ENCODE data around the gene YJU2.
A peak's percentile ranks its signal among the peaks of the same experiment; 100 is the strongest.
"Not testable (repeated sequence)": the region's sequence is repeated elsewhere in the genome, so short reads cannot be mapped to it uniquely, and the experiment has no call there.

Gene YJU2

GRCh38 chr19:4227771-4228170 lies 19.1 kb upstream of the YJU2 start:
- no peak for DNase-seq
- intact Hi-C loops (cut with DNase I), result no loop called here

- intact Hi-C loops (cut with DNase I), result no loop called here
- DNase-seq, result no peak
Measured at GRCh38 chr19:4228765-4229178, 18.1 kb upstream of the YJU2 start.

GRCh38 chr19:4229179-4229931 lies 17.5 kb upstream of the YJU2 start, which contains the start of gene EBI3:
Gene EBI3 (plus strand): TSS chr19:4229523. CDS start chr19:4229551, 28 bp downstream.
- peak in 3 of 10 donors; percentile 19 to 87 (median 32) for DNase-seq
- intact Hi-C loops (cut with DNase I), result no loop called here

- intact Hi-C loops (cut with DNase I); DNase-seq: not testable (repeated sequence)
Measured at GRCh38 chr19:4230237-4230636, 16.6 kb upstream of the YJU2 start.

DNA sequence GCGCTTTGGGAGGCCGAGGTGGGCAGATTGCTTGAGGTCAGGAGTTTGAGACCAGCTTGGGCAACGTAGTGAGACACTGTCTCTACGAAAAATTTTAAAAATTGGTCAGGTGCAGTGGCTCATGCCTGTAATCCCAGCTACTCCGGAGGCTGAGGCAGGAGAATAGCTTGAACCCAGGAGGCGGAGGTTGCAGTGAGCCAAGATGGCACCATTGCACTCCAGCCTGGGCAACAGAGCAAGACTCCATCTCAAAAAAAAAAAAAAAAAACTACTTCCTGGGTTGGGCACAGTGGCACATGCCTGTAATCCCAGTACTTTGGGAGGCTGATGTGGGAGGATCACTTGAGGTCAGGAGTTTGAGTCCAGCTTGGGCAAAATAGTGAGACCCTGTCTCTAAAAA lies 15.4 kb upstream of the YJU2 start:
- intact Hi-C loops (cut with DNase I); DNase-seq: not testable (repeated sequence)

GRCh38 chr19:4232139-4232538 lies 14.7 kb upstream of the YJU2 start:
- intact Hi-C loops (cut with DNase I); DNase-seq: not testable (repeated sequence)

DNA sequence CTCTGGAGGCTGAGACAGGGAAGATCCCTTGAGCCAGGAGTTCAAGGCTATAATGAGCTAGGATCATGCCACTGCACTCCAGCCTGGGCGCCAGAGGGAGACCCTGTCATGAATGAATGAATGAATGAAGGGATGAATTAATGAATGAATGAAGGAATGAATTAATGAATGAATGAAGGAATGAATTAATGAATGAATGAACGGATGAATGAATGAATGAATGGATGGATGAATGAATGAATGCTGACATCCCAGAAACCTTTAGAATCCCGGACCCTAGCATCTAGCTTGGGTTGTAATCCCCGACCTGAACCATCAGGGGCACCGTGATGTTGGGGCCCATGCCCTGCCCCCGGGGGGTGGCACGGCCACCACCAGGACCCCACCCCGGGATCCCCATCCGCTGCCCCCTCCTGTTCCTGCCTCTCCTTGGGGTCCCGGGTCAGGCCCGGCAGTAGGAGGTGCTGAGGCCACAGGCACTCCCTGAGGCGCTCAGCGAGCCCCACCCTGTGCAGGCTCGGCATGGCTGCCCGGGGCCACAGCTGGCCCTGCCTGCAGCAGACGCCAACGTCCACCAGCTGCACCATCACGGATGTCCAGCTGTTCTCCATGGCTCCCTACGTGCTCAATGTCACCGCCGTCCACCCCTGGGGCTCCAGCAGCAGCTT lies 14.1 kb upstream of the YJU2 start:
- intact Hi-C loops (cut with DNase I), result no loop called here
- DNase-seq, result no peak

- DNase-seq, result peak in 7 of 10 donors; percentile 30 to 93 (median 50)
- intact Hi-C loops (cut with DNase I), result no loop called here
Measured at GRCh38 chr19:4233282-4233853, 13.5 kb upstream of the YJU2 start.

GRCh38 chr19:4234142-4234861 lies 12.6 kb upstream of the YJU2 start:
- no peak for DNase-seq
- intact Hi-C loops (cut with DNase I), result no loop called here

DNA sequence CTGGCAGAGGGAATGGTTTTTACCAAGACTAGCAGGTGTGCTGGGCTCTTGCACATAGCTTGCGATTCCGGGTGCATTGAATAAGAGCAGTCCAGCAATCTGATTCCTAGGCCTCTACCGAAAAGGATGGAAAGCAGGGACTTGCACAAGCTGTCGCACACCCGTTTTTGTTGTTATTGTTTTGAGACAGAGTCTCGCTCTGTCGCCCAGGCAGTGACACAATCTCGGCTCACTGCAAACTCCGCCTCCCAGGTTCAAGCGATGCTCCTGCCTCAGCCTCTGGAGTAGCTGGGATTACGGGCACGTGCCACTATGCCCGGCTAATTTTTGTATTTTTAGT lies 12.0 kb upstream of the YJU2 start:
- intact Hi-C loops (cut with DNase I), result no loop called here
- DNase-seq, result no peak

GRCh38 chr19:4237510-4237909 lies 9.4 kb upstream of the YJU2 start:
- intact Hi-C loops (cut with DNase I); DNase-seq: not testable (repeated sequence)

DNA sequence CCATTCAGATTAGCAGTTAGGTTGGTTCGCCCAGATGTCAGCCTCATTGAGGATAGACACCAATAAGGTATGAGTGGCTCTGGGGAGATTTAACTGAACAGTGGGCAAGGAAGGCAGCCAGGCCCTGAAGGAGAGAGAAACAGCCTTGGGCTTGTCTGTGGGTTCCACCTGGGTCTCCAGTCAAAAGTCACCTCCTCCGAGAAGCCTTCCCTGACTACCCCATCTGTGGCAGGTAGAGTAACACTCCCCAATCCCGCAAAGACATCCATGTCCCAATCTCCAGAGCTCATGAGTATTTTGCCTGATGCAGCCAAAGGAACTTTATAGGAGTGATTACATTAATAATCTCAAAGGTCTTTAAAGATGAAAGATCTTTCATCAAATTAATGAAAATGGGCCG lies 8.0 kb upstream of the YJU2 start:
- no peak for DNase-seq
- intact Hi-C loops (cut with DNase I), result no loop called here

DNA sequence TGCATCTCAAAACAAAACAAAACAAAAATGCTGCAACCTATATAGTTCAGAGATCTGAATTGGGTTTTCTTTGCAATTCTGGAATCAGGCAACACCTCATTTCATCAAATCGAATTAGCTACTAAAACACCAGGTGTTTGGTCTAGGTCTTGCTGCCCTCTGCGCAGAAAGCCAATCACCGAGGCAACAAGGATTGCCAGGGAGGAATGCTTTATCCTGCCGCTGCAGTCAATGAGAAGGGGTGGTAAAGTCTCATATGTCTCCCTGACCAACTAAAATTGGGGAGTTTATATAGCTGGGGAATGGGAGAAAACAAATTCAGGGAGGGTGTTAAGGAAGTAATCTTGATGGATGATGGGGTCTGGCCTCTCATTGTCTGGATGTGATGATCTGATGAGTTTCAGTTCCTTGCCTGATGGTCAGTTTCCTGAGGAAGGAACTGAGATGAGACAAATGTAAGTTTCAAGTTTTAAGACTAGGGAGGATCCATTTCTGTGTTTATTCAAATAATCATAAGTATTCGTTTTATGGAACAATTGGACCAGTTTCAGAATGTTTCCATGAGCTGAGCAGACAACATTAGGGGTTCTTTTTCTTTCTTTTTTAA lies 5.0 kb upstream of the YJU2 start:
- DNase-seq, result no peak

DNA sequence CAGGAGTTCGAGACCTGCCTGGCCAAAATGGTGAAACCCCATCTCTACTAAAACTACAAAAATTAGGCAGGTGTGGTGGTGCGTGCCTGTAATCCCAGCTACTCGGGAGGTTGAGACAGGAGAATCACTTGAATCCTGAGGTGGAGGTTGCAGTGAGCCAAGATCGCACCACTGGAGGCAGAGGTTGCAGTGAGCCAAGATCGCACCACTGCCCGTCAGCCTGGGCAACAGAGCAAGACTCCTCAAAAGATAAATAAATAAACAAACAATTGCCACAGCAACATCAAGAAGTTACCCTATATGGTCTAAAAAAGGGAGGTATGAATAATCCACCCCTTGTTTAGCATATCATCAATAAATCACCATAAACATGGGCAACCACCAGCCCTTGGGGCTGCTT lies 942 bp upstream of the YJU2 start:
- intact Hi-C loops (cut with DNase I), result loop anchor here (2.0 to 5.0 kb wide), 2 partner anchors 155 to 226 kb away; partner anchors contain the start of genes HDGFL2 and SH3GL1

More for the DNA sequence above, 5.0 kb upstream of the YJU2 start:
- intact Hi-C loops (cut with DNase I), result no loop called here

GRCh38 chr19:4256563-4256962 lies 9.7 kb downstream of the YJU2 start:
- DNase-seq, result no peak
- intact Hi-C loops (cut with DNase I), result no loop called here

More for the DNA sequence above, 942 bp upstream of the YJU2 start:
- not testable (repeated sequence) for DNase-seq

- DNase-seq, result no peak
- intact Hi-C loops (cut with DNase I), result no loop called here
Measured at GRCh38 chr19:4257025-4257424, 10.1 kb downstream of the YJU2 start.

- DNase-seq, result no peak
Measured at GRCh38 chr19:4258181-4258580, 11.3 kb downstream of the YJU2 start.

GRCh38 chr19:4260613-4261191 lies 13.8 kb downstream of the YJU2 start:
- intact Hi-C loops (cut with DNase I), result loop anchor here (10.0 kb wide), 1 partner anchor 64 kb away; no protein-coding TSS in a partner anchor
- DNase-seq, result no peak

More at GRCh38 chr19:4258181-4258580, 11.3 kb downstream of the YJU2 start:
- intact Hi-C loops (cut with DNase I), result no loop called here

GRCh38 chr19:4264812-4265211 lies 17.9 kb downstream of the YJU2 start:
- intact Hi-C loops (cut with DNase I), result loop anchor here (5.0 to 10.0 kb wide), 2 partner anchors 60 to 137 kb away; partner anchors contain the start of genes CHAF1A and SH3GL1
- DNase-seq, result no peak
